Ishikawa (cell line): ENCODE data around the gene OR1N2.
"Not testable (repeated sequence)": the region's sequence is repeated elsewhere in the genome, so short reads cannot be mapped to it uniquely, and the experiment has no call there.

ENCODE experiments used
- EP300 ChIP-seq: IDR thresholded peaks from 2 replicates; pipeline ENCODE4 v1.6.1; 2012; ENCODE audit warnings: borderline replicate concordance
- FOXM1 ChIP-seq: IDR thresholded peaks from 2 replicates; pipeline ENCODE4 v1.6.1; 2012; ENCODE audit warnings: low read depth, borderline replicate concordance
- NFIC ChIP-seq: IDR thresholded peaks from 2 replicates; pipeline ENCODE4 v1.6.1; 2012
- YY1 ChIP-seq: IDR thresholded peaks from 2 replicates; pipeline ENCODE4 v1.6.1; 2012; ENCODE audit warnings: low read depth

The OR1N2 gene

DNA sequence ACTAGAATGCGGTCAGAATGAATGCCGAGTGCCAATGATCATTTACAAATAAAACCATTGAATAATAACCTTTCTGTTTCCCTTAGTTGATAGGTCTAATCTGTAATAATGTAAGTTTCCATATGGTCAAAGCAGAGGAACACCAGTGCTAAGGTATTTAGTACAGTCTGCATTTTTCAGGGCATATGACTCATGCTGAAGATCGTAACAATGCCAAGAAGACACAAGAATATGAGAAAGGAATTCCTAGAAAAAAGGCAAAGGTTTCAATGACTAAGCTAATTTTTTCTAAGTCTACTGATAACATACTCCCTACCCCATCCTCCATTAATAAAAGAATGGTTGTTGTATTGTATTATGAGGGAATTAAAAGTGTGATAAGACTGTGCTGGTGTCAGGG is 27.4 kb downstream of the OR1N2 start:
- TF ChIP-seq NFIC, result no peak

DNA sequence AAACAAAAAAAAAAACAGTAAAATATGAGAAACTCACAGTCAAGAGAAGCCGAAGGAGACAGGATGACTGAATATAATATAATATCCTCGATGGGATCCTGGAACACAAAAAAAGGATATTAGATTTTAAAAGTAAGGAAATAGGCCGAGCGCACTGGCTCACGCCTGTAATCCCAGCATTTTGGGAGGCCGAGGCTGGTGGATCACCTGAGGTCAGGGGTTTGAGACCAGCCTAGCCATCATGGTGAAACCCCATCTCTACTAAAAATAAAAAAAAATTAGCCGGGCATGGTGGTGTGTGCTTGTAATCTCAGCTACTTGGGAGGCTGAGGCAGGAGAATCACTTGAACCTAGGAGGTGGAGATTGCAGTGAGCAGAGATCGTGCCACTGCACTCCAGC is 30.4 kb downstream of the OR1N2 start, which contains the start of gene OR1L8:
OR1L8 (minus strand) TSS at position 101 of the 400 bp plus-strand sequence. CDS start 14,907 bp downstream, outside the sequence.
- TF ChIP-seq EP300, YY1, FOXM1: not testable (repeated sequence)
